DMS114 treated with DMSO at 0.1 percent for 48 hours (cell line): ENCODE data around the gene SLC22A23.
"Not testable (repeated sequence)": the region's sequence is repeated elsewhere in the genome, so short reads cannot be mapped to it uniquely, and the experiment has no call there.

Experiments used
- DNase-seq: peaks from one replicate; lab custom pipeline; 2025; ENCODE audit not compliant: unreplicated experiment; lab: John Stamatoyannopoulos, UW

SLC22A23 gene

GRCh38 chr6:3389390-3390167 lies 67.3 kb downstream of the SLC22A23 start:
- DNase-seq, result no peak

- DNase-seq, result no peak
These were observed 68.1 kb downstream of the SLC22A23 start for GRCh38 chr6:3388786-3389185.

GRCh38 chr6:3386374-3386857 lies 70.4 kb downstream of the SLC22A23 start:
- DNase-seq, result no peak

GRCh38 chr6:3385660-3386151 lies 71.1 kb downstream of the SLC22A23 start:
- DNase-seq, result no peak

GRCh38 chr6:3385181-3385580 lies 71.7 kb downstream of the SLC22A23 start:
- DNase-seq, result not testable (repeated sequence)

GRCh38 chr6:3384241-3385143 lies 72.4 kb downstream of the SLC22A23 start:
- DNase-seq, result no peak

GRCh38 chr6:3383525-3383924 lies 73.3 kb downstream of the SLC22A23 start:
- DNase-seq, result no peak

GRCh38 chr6:3382326-3383279 lies 74.2 kb downstream of the SLC22A23 start:
- no peak for DNase-seq

- no peak for DNase-seq
These were observed 75.5 kb downstream of the SLC22A23 start for GRCh38 chr6:3381233-3381921.

- no peak for DNase-seq
These were observed 76.3 kb downstream of the SLC22A23 start for GRCh38 chr6:3380344-3381232.

- no peak for DNase-seq
These were observed 77.3 kb downstream of the SLC22A23 start for GRCh38 chr6:3379482-3380060.

GRCh38 chr6:3378808-3379207 lies 78.0 kb downstream of the SLC22A23 start:
- not testable (repeated sequence) for DNase-seq

- DNase-seq, result not testable (repeated sequence)
These were observed 78.5 kb downstream of the SLC22A23 start for GRCh38 chr6:3378398-3378782.

- no peak for DNase-seq
These were observed 79.1 kb downstream of the SLC22A23 start for GRCh38 chr6:3377536-3378397.

GRCh38 chr6:3376893-3377535 lies 79.8 kb downstream of the SLC22A23 start:
- no peak for DNase-seq

- DNase-seq, result no peak
These were observed 80.8 kb downstream of the SLC22A23 start for GRCh38 chr6:3376064-3376463.

GRCh38 chr6:3373597-3374203 lies 83.2 kb downstream of the SLC22A23 start:
- no peak for DNase-seq
